K562 (cell line): ENCODE results near the gene MEP1B. TPM values are rescaled to one million over a fixed set of nuclear protein-coding genes. Genes with fewer than 3 reads are reported as not detected.

Experiments
- ATAC-seq: fragments of 200-7000 bp; cut with Tn5 transposase; 3 replicates; pipeline ENCODE4 v1.9.1; 2020; ENCODE audit warnings: moderate library complexity
- BruUV-seq: library from RNA; stranded (reverse); fragments of 400-500 nt; replicated peaks from 2 replicates; lab custom pipeline; 2021; lab: Mats Ljungman, UMichigan
- CTCF ChIA-PET: fragments of 300-600 bp; formaldehyde crosslinking; extraction: SDS; loops from one replicate; lab custom pipeline; 2021; ENCODE audit warnings: low intra/inter-chr PET ratio; lab: Yijun Ruan, JAX
- POLR2A ChIA-PET: fragments of 300-600, 350-650 bp; sonication (Branson Sonifier 250); formaldehyde crosslinking; extraction: SDS; loops from one replicate; lab custom pipeline; 2021; ENCODE audit warnings: antibody characterized with exemption, inconsistent platforms; lab: Yijun Ruan, JAX
- DNase-seq, 4 experiments: peaks; one replicate each; pipeline versions ENCODE4 v3.0.0 to v3.0.0-alpha.2; 2011 to 2018; ENCODE audit warnings: low spot score in 3 of 4, mixed read lengths in 3 of 4; ENCODE audit errors: extremely low read depth in 1 of 4
- FAIRE-seq: peaks from 2 replicates; lab custom pipeline; 2011; peaks lifted over from hg19 to GRCh38; lab: Jason Lieb, UNC
- H2AFZ ChIP-seq: 2 replicates; pipeline ENCODE4 v1.6.0; 2011; ENCODE audit warnings: low read depth, low read length, control low read depth, inconsistent platforms
- H3K27ac ChIP-seq: fragments of 200-600 bp; 3 replicates; pipeline ENCODE4 v1.8.0; 2011; ENCODE audit warnings: low read depth, mild to moderate bottlenecking, control low read depth, inconsistent platforms, low read length, moderate library complexity, mixed read lengths; ENCODE audit errors: extremely low read depth
- H3K27me3 ChIP-seq, 2 experiments: fragments of 300-600 bp in 1 of 2; 2 replicates in 1 of 2; 3 replicates in 1 of 2; pipeline versions ENCODE4 v1.6.0 to v1.8.0; 2011; ENCODE audit warnings: inconsistent platforms in 2 of 2, low read length in 2 of 2, mild to moderate bottlenecking in 1 of 2, mixed read lengths in 1 of 2, moderate library complexity in 1 of 2; ENCODE audit not compliant: control insufficient read depth in 2 of 2, insufficient read depth in 2 of 2
- H3K36me3 ChIP-seq: fragments of 300-600 bp; 3 replicates; pipeline ENCODE4 v1.8.0; 2011; ENCODE audit warnings: mild to moderate bottlenecking, low read length, inconsistent platforms; ENCODE audit not compliant: control insufficient read depth, insufficient read depth
- H3K4me1 ChIP-seq, 2 experiments: fragments of 200-600 bp in 1 of 2; replicated peaks in 1 of 2; 2 replicates in 1 of 2; 3 replicates in 1 of 2; pipeline versions ENCODE4 v1.5.1 to v1.8.0; 2011; ENCODE audit warnings: inconsistent platforms in 2 of 2, low read length in 2 of 2, mild to moderate bottlenecking in 1 of 2, mixed read lengths in 1 of 2, moderate library complexity in 1 of 2; ENCODE audit not compliant: control insufficient read depth in 2 of 2, insufficient read depth in 2 of 2
- H3K4me2 ChIP-seq: 2 replicates; pipeline ENCODE4 v1.6.1; 2011; ENCODE audit warnings: low read length, control low read depth, inconsistent platforms, mixed read lengths; ENCODE audit not compliant: insufficient read depth
- H3K4me3 ChIP-seq: fragments of 200-600 bp; sonication (generic), shearing (Covaris generic); 2 replicates; pipeline ENCODE4 v1.5.1; 2016; ENCODE audit warnings: control low read depth, inconsistent platforms
- H3K79me2 ChIP-seq: fragments of 200-600 bp; 3 replicates; pipeline ENCODE4 v1.8.0; 2011; ENCODE audit warnings: low read length, inconsistent platforms; ENCODE audit not compliant: control insufficient read depth, insufficient read depth
- H3K9ac ChIP-seq, 2 experiments: 2 replicates each; pipeline versions ENCODE4 v1.6.0 to v1.6.1; 2011; ENCODE audit warnings: low read depth in 2 of 2, low read length in 2 of 2, control low read depth in 1 of 2, inconsistent platforms in 1 of 2, mild to moderate bottlenecking in 1 of 2, mixed read lengths in 1 of 2; ENCODE audit not compliant: insufficient read depth in 1 of 2
- H3K9me1 ChIP-seq: one replicate; pipeline ENCODE4 v1.6.0; 2011; ENCODE audit warnings: inconsistent platforms, mild to moderate bottlenecking, low read length, moderate library complexity; ENCODE audit not compliant: control insufficient read depth, insufficient read depth
- H3K9me3 ChIP-seq: replicated peaks from 2 replicates; pipeline ENCODE4 v1.5.1; 2011; ENCODE audit warnings: low read depth, low read length, inconsistent platforms; ENCODE audit not compliant: control insufficient read depth, insufficient read depth
- H4K20me1 ChIP-seq: replicated peaks from 2 replicates; pipeline ENCODE4 v1.6.1; 2011; ENCODE audit warnings: low read length, inconsistent platforms, mixed read lengths; ENCODE audit not compliant: control insufficient read depth, insufficient read depth
- CREM ChIP-seq: IDR thresholded peaks from 2 replicates; pipeline ENCODE4 v1.6.1; 2014; ENCODE audit warnings: antibody characterized with exemption, low read depth
- DIDO1 ChIP-seq: fragments of 450-650 bp; IDR thresholded peaks from 2 replicates; pipeline ENCODE4 v1.6.1; 2016; ENCODE audit warnings: low read depth, missing biosample characterization, missing genetic modification characterization
- GTF2E2 ChIP-seq: fragments of 200-800 bp; sonication (Bioruptor generic); IDR thresholded peaks from 2 replicates; pipeline ENCODE4 v1.6.1; 2016; ENCODE audit warnings: missing genetic modification characterization, missing compliant biosample characterization
- POLR3G ChIP-seq: IDR thresholded peaks from 2 replicates; pipeline ENCODE4 v1.6.1; 2011; ENCODE audit not compliant: insufficient read length, insufficient replicate concordance; ENCODE audit errors: extremely low read depth
- RBM14 ChIP-seq: fragments of 200-400 bp; formaldehyde crosslinking; IDR thresholded peaks from 2 replicates; pipeline ENCODE4 v1.6.1; 2018; ENCODE audit warnings: low read depth, mild to moderate bottlenecking, low read length, moderate library complexity, borderline replicate concordance; ENCODE audit not compliant: insufficient read depth
- RCOR1 ChIP-seq, 2 experiments: IDR thresholded peaks; 2 replicates each; pipeline ENCODE4 v1.6.1; 2012; ENCODE audit warnings: low read depth in 2 of 2, low read length in 2 of 2, borderline replicate concordance in 1 of 2, improper control_type of control experiment in 1 of 2
- WGBS: fragments of 100-300 bp; shearing (Covaris generic); methylation state at CpG from one replicate; pipeline ENCODE4 v1.1.6; 2016; ENCODE audit warnings: low coverage, mixed read lengths; ENCODE audit not compliant: insufficient coverage; ENCODE audit errors: missing lambda C conversion rate; 5-methylcytosine and 5-hydroxymethylcytosine counted together
- in situ Hi-C: fragments of 300-500 bp; cut with MboI; formaldehyde crosslinking; loops from 4 replicates; pipeline ENCODE4 v1.15.0; 2018; ENCODE audit warnings: inconsistent platforms, mixed read lengths
- intact Hi-C: fragments of 100-400 bp; cut with micrococcal nuclease; formaldehyde crosslinking; loops from 2 replicates; pipeline ENCODE4 v1.14.2; 2022
- polyA plus RNA-seq, 8 experiments: library from polyadenylated mRNA; depleted of rRNA in 4 of 8; stranded (reverse) in 5 of 8; unstranded in 3 of 8; fragments of >200 nt; fragmentation: Nextera tagmentation in 2 of 8; fragmentation: Illumina TruSeq in 1 of 8; extraction: Ambion mirVana in 2 of 8; extraction: Trizol in 1 of 8; gene quantifications; 2 replicates each; pipeline versions ENCODE4 v1.2.1 to v1.2.3, GENCODE V29; 2011 to 2014; ENCODE audit warnings: inconsistent platforms in 1 of 8, missing spikeins in 1 of 8
- total RNA-seq, 7 experiments: library from RNA; depleted of rRNA in 6 of 7; stranded (reverse); fragments of >200 nt in 6 of 7; fragmentation: Illumina TruSeq in 2 of 7; extraction: Trizol in 2 of 7; gene quantifications; 2 replicates each; pipeline versions ENCODE4 v1.2.1 to v1.2.3, GENCODE V29; 2011 to 2021; ENCODE audit warnings: low replicate concordance in 1 of 7
- TF ChIP-seq, protein P1 (sequence below): IDR thresholded peaks from 2 replicates; pipeline ENCODE4 v1.6.1; 2011; ENCODE audit warnings: borderline replicate concordance, low read depth, mild to moderate bottlenecking, moderate library complexity, low read length; ENCODE audit not compliant: insufficient read depth, poor library complexity, severe bottlenecking

The MEP1B gene
- total and polyA plus RNA-seq, 9 of the 15 experiments (the other 6 are each of a cell fraction or from before 2014, with no cell fraction given), result 0.03 to 0.11 TPM; not detected in 7

DNA sequence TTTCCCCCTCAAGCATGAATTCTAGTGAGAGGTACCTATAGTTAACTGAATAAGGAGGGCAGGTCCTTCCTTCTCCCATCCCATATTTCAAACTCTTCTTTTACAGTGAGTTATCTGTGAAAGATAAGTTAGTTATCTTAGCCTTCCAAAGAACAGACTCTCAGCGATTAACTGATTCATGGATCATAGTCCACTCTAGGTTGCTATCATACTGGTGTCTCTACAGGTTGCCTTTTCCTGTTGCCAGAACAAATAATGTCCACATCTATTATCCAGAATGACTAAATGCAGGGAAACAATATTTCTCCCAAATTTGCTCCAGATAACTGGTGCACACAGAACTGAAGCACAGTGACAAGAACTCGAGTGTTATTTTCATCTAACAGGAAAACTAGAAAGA, 68.3 kb downstream of the MEP1B start:
- TF ChIP-seq GTF2E2 (tag) (no peak), DIDO1 (tag) (no peak), POLR3G (no peak), RCOR1 (IDR thresholded peaks at IDR 0.05; ENCODE audit: borderline replicate concordance in 1 of 2, low read depth in 2 of 2, low read length in 2 of 2) (no peak), RBM14 (no peak), CREM (no peak)
- TF ChIP-seq, protein P1, sequence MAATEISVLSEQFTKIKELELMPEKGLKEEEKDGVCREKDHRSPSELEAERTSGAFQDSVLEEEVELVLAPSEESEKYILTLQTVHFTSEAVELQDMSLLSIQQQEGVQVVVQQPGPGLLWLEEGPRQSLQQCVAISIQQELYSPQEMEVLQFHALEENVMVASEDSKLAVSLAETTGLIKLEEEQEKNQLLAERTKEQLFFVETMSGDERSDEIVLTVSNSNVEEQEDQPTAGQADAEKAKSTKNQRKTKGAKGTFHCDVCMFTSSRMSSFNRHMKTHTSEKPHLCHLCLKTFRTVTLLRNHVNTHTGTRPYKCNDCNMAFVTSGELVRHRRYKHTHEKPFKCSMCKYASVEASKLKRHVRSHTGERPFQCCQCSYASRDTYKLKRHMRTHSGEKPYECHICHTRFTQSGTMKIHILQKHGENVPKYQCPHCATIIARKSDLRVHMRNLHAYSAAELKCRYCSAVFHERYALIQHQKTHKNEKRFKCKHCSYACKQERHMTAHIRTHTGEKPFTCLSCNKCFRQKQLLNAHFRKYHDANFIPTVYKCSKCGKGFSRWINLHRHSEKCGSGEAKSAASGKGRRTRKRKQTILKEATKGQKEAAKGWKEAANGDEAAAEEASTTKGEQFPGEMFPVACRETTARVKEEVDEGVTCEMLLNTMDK, result no peak
- Histone ChIP-seq H2AFZ (no peak overlapping the region), H3K9me1 (no peaks in the 10 kb centered on the region), H3K4me2 (no peak overlapping the region), H3K27me3 (no peaks in the 10 kb centered on the region), H3K4me1 (no peaks in the 10 kb centered on the region), H3K9me3 (no peaks in the 10 kb centered on the region), H3K9ac (no peak overlapping the region), H3K36me3 (no peaks in the 10 kb centered on the region), H4K20me1 (no peaks in the 10 kb centered on the region; the same call in 1 of the 2 replicates), H3K79me2 (no peaks in the 10 kb centered on the region), H3K27ac (no peak overlapping the region), H3K4me3 (no peak overlapping the region)
- WGBS, result 6% methylated on average over 2 of the region's 2 CpGs
- ATAC-seq (no peak), FAIRE-seq (no peak), DNase-seq (no peak)
- intact Hi-C loops, result no loop called here
- POLR2A ChIA-PET, result no interaction called here
- BruUV-seq, result no TSS peak
- CTCF ChIA-PET, result no interaction called here
- in situ Hi-C loops, result no loop called here
